ENCODE results near the gene RASGRP4. TPM values are rescaled to one million over a fixed set of nuclear protein-coding genes. Genes with fewer than 3 reads are reported as not detected.

Gene RASGRP4
- polyA plus RNA-seq, 3 donors: 0.79 to 1.2 (median 1.0) TPM

- DNase-seq (ENCODE audit: extremely low read depth in 1 of 11, low read depth in 9 of 11, low spot score in 4 of 11): peak; percentile 44 to 82 (median 71)
These were observed 64.4 kb downstream of the RASGRP4 start for GRCh38 chr19:38361633-38362075.

GRCh38 chr19:38360839-38361631 is 65.0 kb downstream of the RASGRP4 start:
- DNase-seq (ENCODE audit: extremely low read depth in 1 of 11, low read depth in 9 of 11, low spot score in 4 of 11): no peak

- no peak for DNase-seq (ENCODE audit: extremely low read depth in 1 of 11, low read depth in 9 of 11, low spot score in 4 of 11)
These were observed 65.7 kb downstream of the RASGRP4 start for GRCh38 chr19:38360351-38360750.

GRCh38 chr19:38359242-38360021 is 66.6 kb downstream of the RASGRP4 start:
- no peak for DNase-seq (ENCODE audit: extremely low read depth in 1 of 11, low read depth in 9 of 11, low spot score in 4 of 11)

Other genes starting within 250 kb of the RASGRP4 start
- gene DPF1, start 202.0 kb downstream of the RASGRP4 start, polyA plus RNA-seq (ENCODE audit: insufficient read length in 3 of 3): 1 to 10 TPM; 1.2 to 1.6 (median 1.6) TPM
- 10 to 100 TPM in 1 of 3 donors, 1 to 10 TPM in 2; 5.8 to 10.2 (median 7.8) TPM for gene PPP1R14A, start 169.8 kb downstream of the RASGRP4 start, polyA plus RNA-seq (ENCODE audit: insufficient read length in 3 of 3)
- gene SPINT2, start 161.6 kb downstream of the RASGRP4 start, polyA plus RNA-seq (ENCODE audit: insufficient read length in 3 of 3): 100 to 1,000 TPM; 289 to 347 (median 320) TPM
- 10 to 100 TPM in 1 of 3 donors, 1 to 10 TPM in 2; 4.8 to 11.3 (median 10.0) TPM for gene C19orf33, start 122.0 kb downstream of the RASGRP4 start, polyA plus RNA-seq (ENCODE audit: insufficient read length in 3 of 3)
- gene YIF1B, start 110.3 kb downstream of the RASGRP4 start, polyA plus RNA-seq (ENCODE audit: insufficient read length in 3 of 3): 10 to 100 TPM; 23.0 to 39.5 (median 33.8) TPM
- 1 to 10 TPM; 3.0 to 4.0 (median 3.1) TPM for gene KCNK6, start 106.4 kb downstream of the RASGRP4 start, polyA plus RNA-seq (ENCODE audit: insufficient read length in 3 of 3)
- gene CATSPERG, start 90.4 kb downstream of the RASGRP4 start, polyA plus RNA-seq (ENCODE audit: insufficient read length in 3 of 3): 10 to 100 TPM in 1 of 3 donors, 1 to 10 TPM in 2; 4.6 to 11.6 (median 5.6) TPM
- 100 to 1,000 TPM; 152 to 180 (median 155) TPM for gene PSMD8, start 51.6 kb downstream of the RASGRP4 start, polyA plus RNA-seq (ENCODE audit: insufficient read length in 3 of 3)
- gene GGN, start 38.2 kb downstream of the RASGRP4 start, polyA plus RNA-seq (ENCODE audit: insufficient read length in 3 of 3): 1 to 10 TPM in 1 of 3 donors, under 1 TPM in 2; 0.40 to 1.0 (median 0.63) TPM
- gene SPRED3, start 37.5 kb downstream of the RASGRP4 start, polyA plus RNA-seq (ENCODE audit: insufficient read length in 3 of 3): 1 to 10 TPM in 1 of 3 donors, under 1 TPM in 2; 0.80 to 1.6 (median 0.90) TPM
- gene FAM98C, start 23.1 kb downstream of the RASGRP4 start, polyA plus RNA-seq (ENCODE audit: insufficient read length in 3 of 3): 10 to 100 TPM; 10.4 to 20.5 (median 15.0) TPM
- gene RYR1, start 7.5 kb upstream of the RASGRP4 start, polyA plus RNA-seq (ENCODE audit: insufficient read length in 3 of 3): 1 to 10 TPM; 4.4 to 7.1 (median 5.3) TPM
- gene MAP4K1, start 191.7 kb upstream of the RASGRP4 start, polyA plus RNA-seq (ENCODE audit: insufficient read length in 3 of 3): 1 to 10 TPM; 2.3 to 4.2 (median 3.9) TPM
- 100 to 1,000 TPM; 314 to 356 (median 326) TPM for gene EIF3K, start 193.0 kb upstream of the RASGRP4 start, polyA plus RNA-seq (ENCODE audit: insufficient read length in 3 of 3)
- gene ACTN4, start 221.4 kb upstream of the RASGRP4 start, polyA plus RNA-seq (ENCODE audit: insufficient read length in 3 of 3): 100 to 1,000 TPM; 628 to 762 (median 713) TPM

All from renal cortex interstitium (tissue), 11 donors.